OCI-LY7 (cell line): ENCODE data around the gene CDCA5. TPM values are rescaled to one million over a fixed set of nuclear protein-coding genes. Genes with fewer than 3 reads are reported as not detected.

Experiments
- BruUV-seq: library from RNA; stranded (reverse); fragments of 400-500 nt; replicated peaks from 2 replicates; lab custom pipeline; 2021; lab: Mats Ljungman, UMichigan
- CTCF ChIA-PET: fragments of 300-600 bp; sonication (Branson Sonifier 250); formaldehyde crosslinking; loops from one replicate; lab custom pipeline; 2022; ENCODE audit warnings: antibody characterized with exemption; ENCODE audit not compliant: unreplicated experiment; lab: Charles Lee
- POLR2A ChIA-PET: fragments of 300-600 bp; sonication (Branson Sonifier 250); formaldehyde crosslinking; loops from one replicate; lab custom pipeline; 2022; ENCODE audit warnings: antibody characterized with exemption; lab: Charles Lee
- DNase-seq: peaks from one replicate; pipeline ENCODE4 v3.0.0-alpha.2; 2015; ENCODE audit warnings: low spot score
- H2AFZ ChIP-seq: fragments of 200-600 bp; sonication (generic), shearing (Covaris generic); 2 replicates; pipeline ENCODE4 v1.6.1; 2014; ENCODE audit warnings: mild to moderate bottlenecking, antibody characterized with exemption, low read length, moderate library complexity
- H3K27ac ChIP-seq: fragments of 200-600 bp; sonication (generic); 2 replicates; pipeline ENCODE4 v1.5.1; 2014; ENCODE audit warnings: mixed run types, low read depth, mild to moderate bottlenecking, moderate library complexity, low read length, inconsistent platforms; ENCODE audit not compliant: poor library complexity, severe bottlenecking
- H3K36me3 ChIP-seq: fragments of 200-600 bp; sonication (generic); 2 replicates; pipeline ENCODE4 v1.6.1; 2014; ENCODE audit warnings: mild to moderate bottlenecking, antibody characterized with exemption, low read length, moderate library complexity, mixed read lengths; ENCODE audit not compliant: insufficient read depth
- H3K4me1 ChIP-seq: fragments of 200-600 bp; sonication (generic); 2 replicates; pipeline ENCODE4 v1.5.1; 2014; ENCODE audit warnings: mild to moderate bottlenecking, low read length; ENCODE audit not compliant: insufficient read depth, poor library complexity, severe bottlenecking
- H3K4me2 ChIP-seq: fragments of 200-600 bp; sonication (generic); 2 replicates; pipeline ENCODE4 v1.6.1; 2014; ENCODE audit warnings: mild to moderate bottlenecking, low read length
- H3K4me3 ChIP-seq: fragments of 200-600 bp; sonication (generic); 2 replicates; pipeline ENCODE4 v1.5.1; 2014; ENCODE audit warnings: mild to moderate bottlenecking, low read depth, low read length; ENCODE audit not compliant: poor library complexity, severe bottlenecking
- H3K79me2 ChIP-seq: fragments of 200-600 bp; sonication (generic); 2 replicates; pipeline ENCODE4 v1.6.1; 2016; ENCODE audit warnings: low read depth, mild to moderate bottlenecking, low read length, moderate library complexity, mixed read lengths; ENCODE audit not compliant: insufficient read depth
- H3K9me2 ChIP-seq: fragments of 200-600 bp; sonication (generic); 2 replicates; pipeline ENCODE4 v1.6.1; 2016; ENCODE audit warnings: mild to moderate bottlenecking, low read length, mixed read lengths; ENCODE audit not compliant: insufficient read depth
- H3K9me3 ChIP-seq: fragments of 200-600 bp; sonication (generic); 2 replicates; pipeline ENCODE4 v1.6.1; 2014; ENCODE audit warnings: mild to moderate bottlenecking, mixed run types, low read length, mixed read lengths
- H4K20me1 ChIP-seq: fragments of 200-600 bp; sonication (generic); 2 replicates; pipeline ENCODE4 v1.6.1; 2014; ENCODE audit warnings: mild to moderate bottlenecking, antibody characterized with exemption, low read length, moderate library complexity, mixed read lengths; ENCODE audit not compliant: insufficient read depth
- EZH2phosphoT487 ChIP-seq: fragments of 200-600 bp; sonication (generic); IDR thresholded peaks from 2 replicates; pipeline ENCODE4 v1.6.1; 2018; ENCODE audit warnings: low read depth, borderline replicate concordance, mild to moderate bottlenecking, mixed run types, antibody characterized with exemption, low read length, moderate library complexity, mixed read lengths
- intact Hi-C: fragments of 100-400 bp; cut with micrococcal nuclease; formaldehyde crosslinking; loops from one replicate; pipeline ENCODE4 v1.10.0; 2022; ENCODE audit not compliant: unreplicated experiment
- total RNA-seq, 2 experiments: library from RNA; depleted of rRNA in 1 of 2; stranded (reverse); fragments of >200 nt in 1 of 2; shearing (Covaris generic) in 1 of 2; gene quantifications; 2 replicates each; pipeline ENCODE4 v1.2.3, GENCODE V29; 2014 to 2022
- TF ChIP-seq, protein P1 (sequence below): fragments of 200-600 bp; sonication (generic); conservative IDR thresholded peaks from 2 replicates; pipeline ENCODE4 v1.5.1; 2014; ENCODE audit warnings: mild to moderate bottlenecking, antibody characterized with exemption, low read length, moderate library complexity, mixed read lengths

The CDCA5 gene
- total RNA-seq, 2 experiments from 2014 or later, result 135 to 151 TPM

DNA sequence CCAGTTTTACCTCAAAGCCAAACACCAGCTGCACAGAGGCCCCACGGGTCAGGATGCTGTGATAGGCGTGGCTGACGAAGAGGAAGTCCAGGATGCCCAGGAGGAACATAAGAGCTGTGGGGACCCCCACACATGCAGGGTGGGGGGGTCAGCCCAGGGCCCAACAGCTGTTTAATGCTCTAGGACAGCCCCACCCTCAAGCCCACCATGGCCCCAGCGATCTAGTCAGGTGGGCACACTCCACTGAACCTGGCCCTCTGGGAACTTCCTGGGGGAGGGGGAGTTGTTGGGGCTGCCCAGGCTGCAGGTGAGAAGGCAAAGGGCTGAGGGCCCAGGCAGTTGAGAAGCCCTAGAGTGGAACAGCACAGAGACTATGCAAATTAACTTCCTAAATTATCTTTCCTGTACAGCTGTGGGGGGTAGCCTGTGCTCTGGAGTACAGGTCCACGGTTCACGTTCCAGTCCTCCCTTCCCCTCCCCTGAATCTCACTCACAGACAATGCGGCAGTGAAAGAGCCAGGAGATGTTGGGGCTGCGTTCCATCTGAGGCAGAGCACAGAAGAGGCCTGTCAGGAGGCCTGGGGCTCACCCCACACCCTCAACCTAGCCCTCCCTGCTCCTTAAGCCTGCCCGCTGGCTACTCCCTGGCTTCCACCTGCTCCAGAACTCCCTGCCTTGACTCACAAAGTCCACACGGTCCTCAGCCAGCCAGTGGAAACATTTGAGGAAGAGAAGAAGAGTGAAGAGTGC, 48.6 kb upstream of the CDCA5 start:
- peaks cover 66% of the 10 kb centered on the region for H3K36me3 ChIP-seq
- no peaks in the 10 kb centered on the region for H4K20me1 ChIP-seq
- H3K79me2 ChIP-seq, result peaks cover 56% of the 10 kb centered on the region
- peak overlapping the region; percentile 99 for H3K4me2 ChIP-seq
- H3K4me3 ChIP-seq, result peak overlapping the region; percentile 98
- no TSS peak for BruUV-seq
- H3K9me3 ChIP-seq, result no peaks in the 10 kb centered on the region
- intact Hi-C loops, result loop anchor here (1.0 to 5.0 kb wide), 5 partner anchors 10 to 280 kb away; partner anchors contain the start of genes CAPN1, FAU, MRPL49 and ZNHIT2
- CTCF ChIA-PET, result interaction anchor here (0.9 kb wide), 1 partner anchor 283 kb away, joined by 5 read pairs; no protein-coding TSS in a partner anchor
- no peaks in the 10 kb centered on the region for H3K9me2 ChIP-seq
- peak; percentile 98 for DNase-seq
- H2AFZ ChIP-seq, result no peak overlapping the region
- H3K4me1 ChIP-seq, result peaks cover 56% of the 10 kb centered on the region
- H3K27ac ChIP-seq, result peak overlapping the region; percentile 98
- no peak for TF ChIP-seq EZH2phosphoT487
- TF ChIP-seq, protein P1, sequence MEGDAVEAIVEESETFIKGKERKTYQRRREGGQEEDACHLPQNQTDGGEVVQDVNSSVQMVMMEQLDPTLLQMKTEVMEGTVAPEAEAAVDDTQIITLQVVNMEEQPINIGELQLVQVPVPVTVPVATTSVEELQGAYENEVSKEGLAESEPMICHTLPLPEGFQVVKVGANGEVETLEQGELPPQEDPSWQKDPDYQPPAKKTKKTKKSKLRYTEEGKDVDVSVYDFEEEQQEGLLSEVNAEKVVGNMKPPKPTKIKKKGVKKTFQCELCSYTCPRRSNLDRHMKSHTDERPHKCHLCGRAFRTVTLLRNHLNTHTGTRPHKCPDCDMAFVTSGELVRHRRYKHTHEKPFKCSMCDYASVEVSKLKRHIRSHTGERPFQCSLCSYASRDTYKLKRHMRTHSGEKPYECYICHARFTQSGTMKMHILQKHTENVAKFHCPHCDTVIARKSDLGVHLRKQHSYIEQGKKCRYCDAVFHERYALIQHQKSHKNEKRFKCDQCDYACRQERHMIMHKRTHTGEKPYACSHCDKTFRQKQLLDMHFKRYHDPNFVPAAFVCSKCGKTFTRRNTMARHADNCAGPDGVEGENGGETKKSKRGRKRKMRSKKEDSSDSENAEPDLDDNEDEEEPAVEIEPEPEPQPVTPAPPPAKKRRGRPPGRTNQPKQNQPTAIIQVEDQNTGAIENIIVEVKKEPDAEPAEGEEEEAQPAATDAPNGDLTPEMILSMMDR, result no peak
- POLR2A ChIA-PET, result interaction anchor here (0.6 to 6.1 kb wide), 10 partner anchors 11 to 62 kb away, joined by 3 to 47 read pairs (median 5); partner anchors contain the start of genes CAPN1, FAU, MRPL49 and TM7SF2

DNA sequence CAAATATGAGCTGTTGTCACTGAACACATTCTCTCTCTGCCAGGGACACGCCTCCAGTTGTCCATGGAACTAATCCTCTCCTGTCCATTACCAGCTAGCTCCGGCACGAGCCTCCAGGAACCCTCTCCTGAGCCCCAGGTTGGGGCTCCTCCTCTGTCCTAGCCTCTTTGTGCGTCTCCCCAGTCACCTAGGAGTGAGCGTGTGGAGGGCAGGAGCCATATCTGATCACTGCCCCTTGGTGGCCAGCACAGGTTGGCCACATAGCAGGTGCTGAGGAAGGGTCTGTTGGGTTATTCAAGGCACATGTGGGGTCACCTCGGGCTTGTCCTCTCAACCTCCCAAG, 48.0 kb upstream of the CDCA5 start:
- no TSS peak for BruUV-seq
- H3K9me3 ChIP-seq, result no peaks in the 10 kb centered on the region
- CTCF ChIA-PET, result interaction anchor here (0.9 kb wide), 1 partner anchor 283 kb away, joined by 5 read pairs; no protein-coding TSS in a partner anchor
- no peak overlapping the region for H2AFZ ChIP-seq
- no peak for DNase-seq
- H3K9me2 ChIP-seq, result no peaks in the 10 kb centered on the region
- H3K36me3 ChIP-seq, result peaks cover 71% of the 10 kb centered on the region
- POLR2A ChIA-PET, result interaction anchor here (0.6 to 6.1 kb wide), 10 partner anchors 10 to 63 kb away, joined by 3 to 47 read pairs (median 5); partner anchors contain the start of genes CAPN1, FAU, MRPL49 and TM7SF2
- intact Hi-C loops, result loop anchor here (1.0 to 5.0 kb wide), 5 partner anchors 10 to 280 kb away; partner anchors contain the start of genes CAPN1, FAU, MRPL49 and ZNHIT2
- H3K4me2 ChIP-seq, result peak overlapping the region; percentile 99
- H4K20me1 ChIP-seq, result no peaks in the 10 kb centered on the region
- peak overlapping the region; percentile 98 for H3K27ac ChIP-seq
- H3K4me1 ChIP-seq, result peaks cover 59% of the 10 kb centered on the region
- H3K4me3 ChIP-seq, result peak overlapping the region; percentile 98
- TF ChIP-seq, protein P1, result no peak
- TF ChIP-seq EZH2phosphoT487, result no peak
- peaks cover 56% of the 10 kb centered on the region for H3K79me2 ChIP-seq
